GM18499 (cell line): ENCODE data around the gene SYT15B.
"Not testable (repeated sequence)": the region's sequence is repeated elsewhere in the genome, so short reads cannot be mapped to it uniquely, and the experiment has no call there.

ENCODE experiments used
- ATAC-seq: cut with Tn5 transposase; IDR thresholded peaks from one replicate; pipeline ENCODE4 v1.9.1; 2021; ENCODE audit warnings: moderate number of reproducible peaks; ENCODE audit not compliant: insufficient read depth, unreplicated experiment

SYT15B gene

DNA sequence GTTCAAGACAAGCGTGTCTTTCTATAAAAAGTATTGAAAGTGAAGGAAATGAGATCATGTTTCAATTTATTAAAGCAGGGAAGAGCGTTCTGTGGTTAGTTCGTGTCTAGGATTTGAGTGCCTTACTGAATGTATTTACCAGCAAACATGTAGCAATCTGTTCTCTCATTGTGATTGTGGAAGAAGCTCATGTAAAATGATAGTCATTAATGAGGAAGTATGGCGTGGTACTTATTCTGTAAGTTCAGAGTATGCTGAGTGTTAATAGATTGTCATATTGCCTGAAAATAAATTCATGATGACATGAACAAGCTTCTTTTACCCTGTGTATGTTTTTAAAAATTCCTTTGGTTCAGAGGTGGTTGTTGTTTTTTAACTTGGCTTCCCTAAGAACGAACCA, 32.5 kb downstream of the SYT15B start:
- ATAC-seq: not testable (repeated sequence)

DNA sequence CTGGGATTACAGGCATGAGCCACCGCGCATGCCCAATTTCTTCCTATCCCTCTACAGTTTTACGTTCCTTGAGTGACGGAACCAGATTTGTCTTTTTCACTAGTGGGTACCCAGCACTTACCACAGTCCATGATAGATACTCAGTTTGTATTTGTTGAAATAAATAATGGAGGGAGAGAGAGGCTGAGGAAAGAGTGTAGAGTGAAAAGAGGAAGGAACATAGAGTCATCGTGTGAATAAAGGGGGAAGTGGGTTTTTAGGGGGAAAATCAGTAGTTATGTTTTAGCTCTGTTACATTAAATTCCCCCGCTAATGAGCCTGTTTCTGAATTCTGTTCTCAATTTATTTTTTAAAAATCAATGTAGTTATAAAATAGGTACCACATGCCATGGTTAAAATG, 37.7 kb downstream of the SYT15B start:
- not testable (repeated sequence) for ATAC-seq

DNA sequence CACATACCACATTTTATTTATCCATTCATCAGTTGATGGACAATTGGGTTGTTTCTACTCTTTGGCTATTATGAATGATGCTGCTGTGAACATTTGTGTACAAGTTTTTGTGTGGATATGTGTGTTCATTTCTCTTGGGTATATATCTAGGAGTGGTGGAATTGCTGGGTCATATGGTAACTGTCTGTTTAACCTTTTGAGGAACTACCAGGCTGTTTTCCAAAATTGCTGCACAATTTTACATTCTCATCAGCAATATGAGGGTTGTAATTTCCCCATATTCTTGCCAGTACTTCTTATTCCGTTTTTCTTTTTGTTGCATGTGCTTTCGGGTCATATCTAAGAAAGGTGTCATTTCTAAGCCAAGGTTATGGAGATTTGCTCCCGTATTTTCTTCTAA, 38.3 kb downstream of the SYT15B start:
- not testable (repeated sequence) for ATAC-seq

GRCh38 chr10:47724119-47724518, 39.3 kb downstream of the SYT15B start:
- not testable (repeated sequence) for ATAC-seq

GRCh38 chr10:47723362-47723761, 40.0 kb downstream of the SYT15B start:
- ATAC-seq: not testable (repeated sequence)

GRCh38 chr10:47717011-47717769, 46.2 kb downstream of the SYT15B start:
- not testable (repeated sequence) for ATAC-seq
